Peyer's patch (tissue), 4 donors: ENCODE data around the gene HMGB4.

Source experiments
- POLR2A ChIP-seq, 2 donors: fragments of 450-650 bp; IDR thresholded peaks; one replicate each; pipeline ENCODE4 v1.5.1; 2017; ENCODE audit warnings: antibody characterized with exemption in 2 of 2, mild to moderate bottlenecking in 2 of 2, moderate library complexity in 2 of 2
- TF ChIP-seq, protein P1 (sequence below), 6 experiments: fragments of 450-650 bp in 4 of 6; fragments of 200-600 bp in 2 of 6; sonication (generic) in 1 of 6; IDR thresholded peaks; one replicate each; pipeline ENCODE4 v1.5.1; 2017 to 2019; ENCODE audit warnings: antibody characterized with exemption in 6 of 6, mild to moderate bottlenecking in 3 of 6, moderate library complexity in 1 of 6

DNA sequence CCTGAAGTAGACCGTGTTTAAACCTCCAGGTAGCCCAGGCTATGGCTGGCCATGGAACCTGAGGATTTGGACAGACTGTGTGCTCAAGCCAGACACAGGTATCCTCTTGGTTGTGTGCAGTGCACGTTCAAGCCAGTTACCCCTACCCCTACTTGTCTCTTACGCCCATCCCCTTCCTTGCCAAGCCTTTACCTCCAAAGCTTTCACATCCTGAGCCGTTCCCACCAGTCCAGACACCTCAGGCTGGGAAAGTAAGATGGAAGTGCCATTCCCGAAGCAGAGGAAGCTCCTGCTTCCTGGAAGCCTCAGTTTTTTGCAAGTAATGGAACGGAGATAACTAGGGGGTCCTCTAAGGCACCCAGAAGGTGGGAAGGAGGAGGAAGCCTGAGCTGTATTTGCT is 41.5 kb upstream of the HMGB4 start:
- TF ChIP-seq, protein P1, sequence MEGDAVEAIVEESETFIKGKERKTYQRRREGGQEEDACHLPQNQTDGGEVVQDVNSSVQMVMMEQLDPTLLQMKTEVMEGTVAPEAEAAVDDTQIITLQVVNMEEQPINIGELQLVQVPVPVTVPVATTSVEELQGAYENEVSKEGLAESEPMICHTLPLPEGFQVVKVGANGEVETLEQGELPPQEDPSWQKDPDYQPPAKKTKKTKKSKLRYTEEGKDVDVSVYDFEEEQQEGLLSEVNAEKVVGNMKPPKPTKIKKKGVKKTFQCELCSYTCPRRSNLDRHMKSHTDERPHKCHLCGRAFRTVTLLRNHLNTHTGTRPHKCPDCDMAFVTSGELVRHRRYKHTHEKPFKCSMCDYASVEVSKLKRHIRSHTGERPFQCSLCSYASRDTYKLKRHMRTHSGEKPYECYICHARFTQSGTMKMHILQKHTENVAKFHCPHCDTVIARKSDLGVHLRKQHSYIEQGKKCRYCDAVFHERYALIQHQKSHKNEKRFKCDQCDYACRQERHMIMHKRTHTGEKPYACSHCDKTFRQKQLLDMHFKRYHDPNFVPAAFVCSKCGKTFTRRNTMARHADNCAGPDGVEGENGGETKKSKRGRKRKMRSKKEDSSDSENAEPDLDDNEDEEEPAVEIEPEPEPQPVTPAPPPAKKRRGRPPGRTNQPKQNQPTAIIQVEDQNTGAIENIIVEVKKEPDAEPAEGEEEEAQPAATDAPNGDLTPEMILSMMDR (IDR thresholded peaks at IDR 0.05) = no peak
- TF ChIP-seq POLR2A (IDR thresholded peaks at IDR 0.05) = no peak
